PC-3 (cell line): ENCODE results near the gene PAF1.

Experiments
- CTCF ChIP-seq: fragments of 300-600 bp; sonication (generic); conservative IDR thresholded peaks from 2 replicates; pipeline ENCODE4 v1.5.1; 2017; ENCODE audit warnings: antibody characterized with exemption, low read depth, mild to moderate bottlenecking, low read length
- EZH2 ChIP-seq: fragments of 300-600 bp; sonication (generic); IDR thresholded peaks from one replicate; pipeline ENCODE4 v1.6.1; 2017; ENCODE audit warnings: antibody characterized with exemption, mild to moderate bottlenecking, low read length; ENCODE audit not compliant: unreplicated experiment

DNA sequence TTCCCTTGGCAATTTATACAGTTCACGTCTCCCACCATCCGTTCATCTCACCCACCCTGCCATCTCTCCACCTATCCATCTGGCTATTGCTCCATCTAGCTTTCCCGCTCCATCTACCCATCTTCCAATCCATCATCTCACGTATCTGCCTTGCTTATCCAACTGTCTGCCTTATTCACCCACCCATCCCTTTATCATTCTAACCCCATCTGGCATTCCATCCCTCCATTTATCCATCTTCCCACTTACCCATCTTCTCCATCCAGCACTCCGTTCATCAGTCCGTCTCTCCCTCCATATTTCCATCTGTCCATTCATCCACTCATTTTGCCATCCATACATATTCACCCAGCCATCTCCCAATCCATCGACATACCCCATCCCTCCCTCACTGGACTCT lies 34.8 kb upstream of the PAF1 start:
- TF ChIP-seq CTCF (no peak), EZH2 (no peak)
